BLaER1 treated with 17β-estradiol and CSF1 and Interleukin-3, amounts not matched to agents 10 nM and 100 nM (cell line): ENCODE data around the gene GARNL3.

ENCODE experiments used
- H3K27ac ChIP-seq, 11 experiments: shearing (Covaris generic); formaldehyde crosslinking; 2 replicates each; pipeline ENCODE4 v1.8.1; 2022
- H3K27me3 ChIP-seq, 11 experiments: shearing (Covaris generic); formaldehyde crosslinking; 2 replicates each; pipeline ENCODE4 v1.8.1; 2022
- H3K36me3 ChIP-seq, 11 experiments: shearing (Covaris generic); formaldehyde crosslinking; 2 replicates each; pipeline ENCODE4 v1.8.1; 2022
- H3K4me1 ChIP-seq, 10 experiments: shearing (Covaris generic); formaldehyde crosslinking; 2 replicates each; pipeline ENCODE4 v1.8.1; 2022
- H3K4me2 ChIP-seq, 11 experiments: shearing (Covaris generic); formaldehyde crosslinking; 2 replicates each; pipeline ENCODE4 v1.8.1; 2022
- H3K4me3 ChIP-seq, 10 experiments: shearing (Covaris generic); formaldehyde crosslinking; 2 replicates each; pipeline ENCODE4 v1.8.1; 2022
- H3K9ac ChIP-seq, 11 experiments: shearing (Covaris generic); formaldehyde crosslinking; 2 replicates each; pipeline ENCODE4 v1.8.1; 2022
- H3K9me3 ChIP-seq, 11 experiments: shearing (Covaris generic); formaldehyde crosslinking; replicated peaks in 1 of 11; 2 replicates each; pipeline ENCODE4 v1.8.1; 2022
- H4K20me1 ChIP-seq, 11 experiments: shearing (Covaris generic); formaldehyde crosslinking; 2 replicates each; pipeline ENCODE4 v1.8.1; 2022
- Cebpa-rat ChIP-seq, 11 experiments: shearing (Covaris generic); IDR thresholded peaks; 2 replicates each; pipeline ENCODE4 v1.8.1; 2022

Gene GARNL3

DNA sequence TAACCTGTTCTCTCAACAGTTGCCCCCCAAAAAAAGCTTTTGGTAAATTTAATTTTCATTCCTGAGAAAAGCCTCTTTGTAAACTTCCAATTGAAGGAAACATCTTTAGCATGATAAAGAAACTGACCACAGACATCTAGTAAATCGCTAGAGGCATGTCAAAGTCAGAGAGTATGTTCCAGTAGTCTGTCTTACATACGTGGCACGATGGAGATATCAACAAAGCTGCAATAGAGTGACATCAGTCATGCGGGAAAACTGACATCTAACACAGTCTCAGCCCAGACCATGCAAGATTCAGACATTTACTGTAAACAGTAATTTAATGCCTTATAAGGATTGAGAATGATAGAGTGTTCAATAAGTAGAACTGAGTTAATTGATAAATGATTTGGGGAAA is 45.1 kb downstream of the GARNL3 start:
- Histone ChIP-seq H3K4me3 (no peak overlapping the region), H3K4me1 (peaks cover 10 to 48% (median 30%) of the 10 kb centered on the region in 10 experiments), H4K20me1 (no peaks in the 10 kb centered on the region), H3K36me3 (peaks cover 0 to 13% (median 0%) of the 10 kb centered on the region in 11 experiments; a peak in 4 of 22 replicates), H3K4me2 (peak overlapping the region in 6 of 11 experiments; percentile 44 to 79 (median 65); a peak in 12 of 22 replicates), H3K9ac (no peak overlapping the region), H3K9me3 (no peaks in the 10 kb centered on the region), H3K27me3 (no peaks in the 10 kb centered on the region), H3K27ac (peak overlapping the region in 6 of 11 experiments; percentile 43 to 69 (median 50); a peak in 11 of 22 replicates)
- TF ChIP-seq Cebpa-rat (IDR thresholded peaks at IDR 0.05) = no peak

DNA sequence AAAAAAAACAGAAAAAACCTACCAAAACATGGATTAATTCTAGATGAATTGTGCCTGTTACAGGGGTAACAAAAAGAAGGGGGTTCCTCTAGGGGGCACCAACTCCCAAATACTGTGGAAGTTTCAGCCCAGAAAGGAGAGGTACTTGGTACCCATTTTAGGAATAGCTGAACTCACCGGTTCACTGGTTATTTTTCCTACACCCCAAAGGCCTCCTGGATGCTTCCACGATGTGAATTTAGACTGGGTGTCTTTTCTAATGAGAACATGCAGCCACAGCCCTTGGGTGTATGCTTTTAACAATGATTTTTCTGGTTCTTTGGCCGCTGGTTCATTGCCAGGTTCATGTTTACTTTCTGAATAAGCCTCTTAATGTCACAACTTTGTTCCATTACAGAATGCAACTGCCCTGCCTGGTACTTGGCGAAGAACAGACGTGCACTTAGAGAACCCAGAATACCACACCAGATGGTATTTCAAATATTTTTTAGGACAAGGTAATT is 46.7 kb downstream of the GARNL3 start:
- Histone ChIP-seq H3K4me2 (no peak overlapping the region), H3K9ac (no peak overlapping the region), H3K36me3 (peaks cover 0 to 13% (median 0%) of the 10 kb centered on the region in 11 experiments; a peak in 4 of 22 replicates), H3K27ac (no peak overlapping the region), H3K4me3 (no peak overlapping the region), H3K4me1 (peaks cover 0 to 32% (median 20%) of the 10 kb centered on the region in 10 experiments; a peak in 15 of 20 replicates), H3K27me3 (no peaks in the 10 kb centered on the region), H3K9me3 (no peaks in the 10 kb centered on the region), H4K20me1 (no peaks in the 10 kb centered on the region)
- no peak for TF ChIP-seq Cebpa-rat (IDR thresholded peaks at IDR 0.05)

GRCh38 chr9:127313042-127313560 is 48.5 kb downstream of the GARNL3 start:
- H3K9ac ChIP-seq = no peak overlapping the region
- no peak overlapping the region for H3K4me2 ChIP-seq
- no peaks in the 10 kb centered on the region for H3K9me3 ChIP-seq
- no peak overlapping the region for H3K4me3 ChIP-seq
- H3K36me3 ChIP-seq = peaks cover 0 to 13% (median 0%) of the 10 kb centered on the region in 11 experiments; a peak in 4 of 22 replicates
- no peak overlapping the region for H3K27ac ChIP-seq
- no peaks in the 10 kb centered on the region for H3K27me3 ChIP-seq
- no peak for TF ChIP-seq Cebpa-rat (IDR thresholded peaks at IDR 0.05)
- no peaks in the 10 kb centered on the region for H4K20me1 ChIP-seq
- H3K4me1 ChIP-seq = peaks cover 0 to 21% (median 17%) of the 10 kb centered on the region in 10 experiments; a peak in 15 of 20 replicates

GRCh38 chr9:127314911-127315310 is 50.3 kb downstream of the GARNL3 start:
- Histone ChIP-seq H3K4me2 (no peak overlapping the region), H3K9ac (no peak overlapping the region), H4K20me1 (no peaks in the 10 kb centered on the region), H3K27me3 (no peaks in the 10 kb centered on the region), H3K9me3 (peaks cover 0 to 10% (median 6%) of the 10 kb centered on the region in 11 experiments; a peak in 6 of 22 replicates), H3K36me3 (peaks cover 0 to 19% (median 3%) of the 10 kb centered on the region in 11 experiments; a peak in 4 of 22 replicates), H3K27ac (no peak overlapping the region), H3K4me1 (peaks cover 0 to 15% (median under 1%) of the 10 kb centered on the region in 10 experiments; a peak in 9 of 20 replicates), H3K4me3 (no peak overlapping the region)
- TF ChIP-seq Cebpa-rat (IDR thresholded peaks at IDR 0.05) = no peak

DNA sequence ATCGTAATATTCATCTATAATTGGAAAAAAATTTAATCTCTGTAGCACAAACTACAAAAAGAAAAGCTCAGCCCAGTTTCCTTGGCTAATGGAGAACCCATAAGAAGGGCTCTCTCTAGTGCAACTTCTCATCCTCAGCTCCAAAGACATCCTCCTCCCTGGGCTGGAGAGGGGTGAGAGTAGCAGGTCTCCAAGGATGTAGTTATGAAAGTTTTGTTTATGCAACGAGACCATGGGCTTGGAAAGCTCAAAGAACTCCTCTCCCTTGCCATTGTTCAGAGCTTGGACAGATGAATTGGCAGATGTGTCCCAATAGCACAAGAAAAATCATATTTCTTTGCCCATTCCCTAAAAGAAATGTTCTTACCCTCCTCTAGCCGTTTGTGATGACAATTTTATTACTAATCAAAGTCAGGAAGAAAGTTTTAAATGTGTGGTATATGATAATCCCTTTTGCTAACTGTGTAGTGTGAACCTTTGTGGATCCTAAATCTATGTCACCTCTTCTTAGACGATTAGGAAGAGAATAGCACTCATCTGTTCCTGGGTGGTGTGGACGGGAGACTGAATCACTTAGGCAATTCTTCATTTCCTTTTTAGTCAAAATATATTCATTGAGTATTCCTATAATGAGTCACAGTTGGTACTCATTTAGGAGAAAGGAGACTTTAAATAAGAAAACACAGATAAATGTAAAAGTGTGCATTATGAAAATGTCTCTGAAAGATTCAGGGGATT is 52.2 kb downstream of the GARNL3 start:
- peaks cover 0 to 19% (median 3%) of the 10 kb centered on the region in 11 experiments; a peak in 4 of 22 replicates for H3K36me3 ChIP-seq
- H3K27me3 ChIP-seq = no peaks in the 10 kb centered on the region
- no peak overlapping the region for H3K27ac ChIP-seq
- H3K9me3 ChIP-seq = peaks cover 0 to 10% (median 6%) of the 10 kb centered on the region in 11 experiments; a peak in 6 of 22 replicates
- peaks cover 0 to 16% (median 0%) of the 10 kb centered on the region in 10 experiments; a peak in 7 of 20 replicates for H3K4me1 ChIP-seq
- H3K9ac ChIP-seq = no peak overlapping the region
- H3K4me3 ChIP-seq = no peak overlapping the region
- H4K20me1 ChIP-seq = no peaks in the 10 kb centered on the region
- no peak for TF ChIP-seq Cebpa-rat (IDR thresholded peaks at IDR 0.05)
- 0 out of 22 replicates have a peak overlapping the region, but pooled peaks of 1 of the 11 experiments have one; percentile 0 for H3K4me2 ChIP-seq

DNA sequence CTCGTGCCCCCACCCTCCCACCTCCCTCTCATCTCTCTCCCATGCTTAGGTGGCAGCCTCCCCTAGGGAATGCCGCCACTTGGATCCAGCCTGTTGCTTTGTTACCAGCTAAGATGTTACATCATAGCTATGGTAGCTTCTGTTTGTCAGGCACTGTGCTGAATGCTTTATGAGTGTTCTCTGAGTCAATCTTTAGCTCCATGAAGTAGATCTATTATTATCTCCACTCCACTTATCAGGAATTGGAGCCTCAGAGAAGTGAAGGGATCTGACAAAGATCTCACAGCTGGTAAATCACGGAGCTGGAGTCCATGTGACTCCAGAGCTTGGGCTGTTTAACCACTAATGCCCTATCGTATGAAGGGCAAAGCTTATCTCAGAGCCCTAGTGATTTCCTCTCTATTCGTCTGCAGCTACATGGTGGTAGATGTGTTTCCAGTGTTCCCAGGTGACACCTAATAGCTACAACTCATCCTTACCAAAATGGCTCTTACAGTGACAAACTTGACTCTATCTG is 54.1 kb downstream of the GARNL3 start:
- TF ChIP-seq Cebpa-rat (IDR thresholded peaks at IDR 0.05) = no peak
- H3K27me3 ChIP-seq = no peaks in the 10 kb centered on the region
- H3K36me3 ChIP-seq = peaks cover 0 to 11% (median 0%) of the 10 kb centered on the region in 11 experiments; a peak in 1 of 22 replicates
- peaks cover 0 to 16% (median 0%) of the 10 kb centered on the region in 10 experiments; a peak in 7 of 20 replicates for H3K4me1 ChIP-seq
- H3K9me3 ChIP-seq = peaks cover 0 to 10% (median 6%) of the 10 kb centered on the region in 11 experiments; a peak in 6 of 22 replicates
- H3K27ac ChIP-seq = no peak overlapping the region
- H3K4me3 ChIP-seq = no peak overlapping the region
- no peak overlapping the region for H3K9ac ChIP-seq
- H4K20me1 ChIP-seq = no peaks in the 10 kb centered on the region
- 0 out of 22 replicates have a peak overlapping the region, but pooled peaks of 2 of the 11 experiments have one; percentile 8 to 29 for H3K4me2 ChIP-seq

DNA sequence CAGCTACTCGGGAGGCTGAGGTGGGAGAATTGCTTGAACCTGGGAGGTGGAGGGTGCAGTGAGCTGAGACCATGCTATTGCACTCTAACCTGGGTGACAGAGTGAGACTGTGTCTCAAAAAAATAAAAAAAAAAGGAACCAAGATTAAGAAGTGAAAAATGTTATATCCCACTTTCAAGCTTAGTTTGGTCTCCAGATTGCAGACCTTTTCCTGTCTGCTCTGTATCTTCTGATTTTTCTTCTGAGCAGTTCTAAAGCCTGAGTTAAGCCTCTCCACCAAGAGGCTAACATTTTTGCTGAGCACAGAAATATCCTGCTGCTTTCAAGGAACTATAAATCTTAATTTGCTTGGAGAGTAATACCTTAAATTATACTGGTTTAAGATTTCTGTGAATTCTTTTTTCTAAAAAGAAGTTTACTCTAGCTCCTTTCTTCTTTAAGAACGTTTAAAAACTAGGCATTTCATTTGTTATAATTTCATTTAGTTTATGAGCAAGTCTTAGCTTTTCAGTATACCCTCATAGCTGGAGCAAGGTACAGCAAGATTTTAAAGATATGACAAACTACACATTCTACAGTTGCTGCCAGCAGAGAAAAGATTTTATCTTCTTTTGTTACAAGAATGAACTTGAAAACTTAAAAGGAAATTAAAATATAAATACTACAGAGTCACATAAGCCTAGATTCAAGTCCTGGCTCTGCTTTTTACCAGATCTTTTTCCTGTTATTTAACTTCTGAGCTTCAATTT is 55.0 kb downstream of the GARNL3 start:
- Histone ChIP-seq H3K4me2 (peak overlapping the region in 3 of 11 experiments; percentile 12 to 29 (median 20); a peak in 3 of 22 replicates), H3K9me3 (peaks cover 0 to 10% (median 6%) of the 10 kb centered on the region in 11 experiments; a peak in 6 of 22 replicates), H3K27ac (no peak overlapping the region), H3K9ac (no peak overlapping the region), H3K27me3 (no peaks in the 10 kb centered on the region), H4K20me1 (no peaks in the 10 kb centered on the region), H3K4me3 (no peak overlapping the region), H3K36me3 (0 out of 22 replicates have a peak, but pooled peaks cover 0 to 8% (median 0%) of the 10 kb centered on the region in 11 experiments), H3K4me1 (peaks cover 0 to 16% (median 0%) of the 10 kb centered on the region in 10 experiments; a peak in 7 of 20 replicates)
- no peak for TF ChIP-seq Cebpa-rat (IDR thresholded peaks at IDR 0.05)

- no peaks in the 10 kb centered on the region for H4K20me1 ChIP-seq
- 0 out of 22 replicates have a peak, but pooled peaks cover 0 to 8% (median 0%) of the 10 kb centered on the region in 11 experiments for H3K36me3 ChIP-seq
- H3K9ac ChIP-seq = no peak overlapping the region
- H3K27me3 ChIP-seq = no peaks in the 10 kb centered on the region
- TF ChIP-seq Cebpa-rat (IDR thresholded peaks at IDR 0.05) = no peak
- peaks cover 0 to 10% (median 6%) of the 10 kb centered on the region in 11 experiments; a peak in 6 of 22 replicates for H3K9me3 ChIP-seq
- no peak overlapping the region for H3K4me3 ChIP-seq
- peak overlapping the region in 3 of 11 experiments; percentile 12 to 29 (median 20); a peak in 3 of 22 replicates for H3K4me2 ChIP-seq
- H3K4me1 ChIP-seq = peaks cover 0 to 16% (median 0%) of the 10 kb centered on the region in 10 experiments; a peak in 7 of 20 replicates
- H3K27ac ChIP-seq = no peak overlapping the region
These were observed 55.5 kb downstream of the GARNL3 start for GRCh38 chr9:127320115-127320378.
